ENCODE data around the gene AQP1. TPM values are rescaled to one million over a fixed set of nuclear protein-coding genes. Genes with fewer than 3 reads are reported as not detected.

Gene AQP1
- polyA plus RNA-seq = 0.10 and 0.40 TPM in 2 replicates

GRCh38 chr7:30911561-30911969 is at the start of gene AQP1:
AQP1 (plus strand) TSS chr7:30911853; CDS start chr7:30911910, 57 bp downstream.

GRCh38 chr7:30963842-30964241 is 52.2 kb downstream of the AQP1 start, which contains the start of gene GHRHR:
GHRHR (plus strand) TSS chr7:30963953; CDS start chr7:30964069, 116 bp downstream.

Other genes starting within 250 kb of the AQP1 start
- gene CRHR2, start 229.4 kb upstream of the AQP1 start, polyA plus RNA-seq = not detected in 2 replicates
- gene INMT, start 159.7 kb upstream of the AQP1 start, polyA plus RNA-seq = 0.22 and 0.60 TPM in 2 replicates
- 2.2 and 3.7 TPM in 2 replicates for gene MINDY4, start 140.4 kb upstream of the AQP1 start, polyA plus RNA-seq
- gene GHRHR, start 52.1 kb downstream of the AQP1 start, polyA plus RNA-seq = not detected in 2 replicates
- 1.1 and 1.6 TPM in 2 replicates for gene ADCYAP1R1, start 140.5 kb downstream of the AQP1 start, polyA plus RNA-seq